GM12878 (cell line): ENCODE results near the gene PTCRA. TPM values are rescaled to one million over a fixed set of nuclear protein-coding genes. Genes with fewer than 3 reads are reported as not detected.

Experiments used
- ATAC-seq: fragments of 200-7000 bp; cut with Tn5 transposase; 3 replicates; pipeline ENCODE4 v1.9.1; 2020; ENCODE audit warnings: mild to moderate bottlenecking, moderate library complexity
- BruUV-seq: library from RNA; stranded (reverse); fragments of 400-500 nt; replicated peaks from 2 replicates; lab custom pipeline; 2021; lab: Mats Ljungman, UMichigan
- CTCF ChIA-PET: fragments of 300-600 bp; sonication (Branson Sonifier 250); formaldehyde crosslinking; extraction: SDS; loops from one replicate; lab custom pipeline; 2021; ENCODE audit warnings: inconsistent platforms; lab: Yijun Ruan, JAX
- POLR2A ChIA-PET: fragments of 350-600 bp; formaldehyde crosslinking; extraction: SDS; loops from one replicate; lab custom pipeline; 2021; ENCODE audit warnings: inconsistent platforms; lab: Charles Lee
- RAD21 ChIA-PET: fragments of 300-600 bp; sonication (Branson Sonifier 250); formaldehyde crosslinking; loops from one replicate; lab custom pipeline; 2023; ENCODE audit warnings: antibody characterized with exemption; ENCODE audit not compliant: unreplicated experiment; lab: Charles Lee
- SMC1A ChIA-PET: fragments of 300-600 bp; sonication (Branson Sonifier 250); formaldehyde crosslinking; loops from one replicate; lab custom pipeline; 2023; ENCODE audit not compliant: unreplicated experiment, uncharacterized antibody; lab: Charles Lee
- DNase-seq: peaks from one replicate; pipeline ENCODE4 v3.0.0-alpha.2; 2011; ENCODE audit warnings: low read depth, low spot score
- FAIRE-seq: peaks from 3 replicates; lab custom pipeline; 2011; peaks lifted over from hg19 to GRCh38; lab: Jason Lieb, UNC
- H2AFZ ChIP-seq: 2 replicates; pipeline ENCODE4 v1.6.0; 2011; ENCODE audit warnings: low read depth, low read length, control low read depth; ENCODE audit not compliant: control insufficient read depth
- H3K27ac ChIP-seq: 2 replicates; pipeline ENCODE4 v1.5.1; 2011; ENCODE audit warnings: control low read depth; ENCODE audit not compliant: control insufficient read depth, insufficient read depth
- H3K27me3 ChIP-seq, 2 experiments: replicated peaks in 1 of 2; 2 replicates each; pipeline versions ENCODE4 v1.6.0 to v1.6.1; 2011; ENCODE audit warnings: low read length in 1 of 2; ENCODE audit not compliant: control insufficient read depth in 2 of 2, insufficient read depth in 2 of 2
- H3K36me3 ChIP-seq, 2 experiments: 2 replicates each; pipeline ENCODE4 v1.5.1; 2011; ENCODE audit warnings: low read length in 1 of 2; ENCODE audit not compliant: control insufficient read depth in 2 of 2, insufficient read depth in 2 of 2
- H3K4me1 ChIP-seq: 2 replicates; pipeline ENCODE4 v1.6.1; 2011; ENCODE audit warnings: mild to moderate bottlenecking, low read length, moderate library complexity, mixed read lengths; ENCODE audit not compliant: control insufficient read depth, insufficient read depth
- H3K4me2 ChIP-seq: 2 replicates; pipeline ENCODE4 v1.6.0; 2011; ENCODE audit warnings: control low read depth; ENCODE audit not compliant: control insufficient read depth, insufficient read depth
- H3K4me3 ChIP-seq: fragments of 200-600 bp; sonication (generic); 2 replicates; pipeline ENCODE4 v1.5.1; 2016
- H3K79me2 ChIP-seq: 2 replicates; pipeline ENCODE4 v1.6.0; 2011; ENCODE audit warnings: low read length; ENCODE audit not compliant: control insufficient read depth, insufficient read depth
- H3K9ac ChIP-seq: 2 replicates; pipeline ENCODE4 v1.8.0; 2011; ENCODE audit warnings: low read length, control low read depth, mixed read lengths; ENCODE audit not compliant: control insufficient read depth, insufficient read depth
- H3K9me3 ChIP-seq: replicated peaks from 3 replicates; pipeline ENCODE4 v1.5.1; 2011; ENCODE audit warnings: mild to moderate bottlenecking, low read length; ENCODE audit not compliant: control insufficient read depth, insufficient read depth
- H4K20me1 ChIP-seq: 2 replicates; pipeline ENCODE4 v1.6.0; 2011; ENCODE audit not compliant: control insufficient read depth, insufficient read depth
- CBFB ChIP-seq: IDR thresholded peaks from 2 replicates; pipeline ENCODE4 v1.6.1; 2016; ENCODE audit warnings: antibody characterized with exemption, low read depth
- CHD4 ChIP-seq: fragments of 200-600 bp; sonication (generic); IDR thresholded peaks from 2 replicates; pipeline ENCODE4 v1.6.1; 2016; ENCODE audit warnings: mild to moderate bottlenecking
- ETV6 ChIP-seq, 2 experiments: fragments of 450-650 bp in 1 of 2; IDR thresholded peaks in 1 of 2; conservative IDR thresholded peaks in 1 of 2; 2 replicates each; pipeline ENCODE4 v1.6.1; 2014; ENCODE audit warnings: antibody characterized with exemption in 1 of 2, borderline replicate concordance in 1 of 2, low read depth in 1 of 2, mild to moderate bottlenecking in 1 of 2, moderate library complexity in 1 of 2
- GATAD2B ChIP-seq: fragments of 450-650 bp; conservative IDR thresholded peaks from 2 replicates; pipeline ENCODE4 v1.6.1; 2017; ENCODE audit warnings: low read depth, mild to moderate bottlenecking, moderate library complexity
- MEF2A ChIP-seq: IDR thresholded peaks from 2 replicates; pipeline ENCODE4 v1.6.1; 2011; ENCODE audit warnings: low read depth, mild to moderate bottlenecking, low read length, moderate library complexity; ENCODE audit not compliant: insufficient read depth
- MEF2B ChIP-seq: fragments of 450-650 bp; IDR thresholded peaks from 2 replicates; pipeline ENCODE4 v1.6.1; 2018; ENCODE audit warnings: mild to moderate bottlenecking, moderate library complexity; ENCODE audit not compliant: partially characterized antibody, poor library complexity, severe bottlenecking
- MYB ChIP-seq: fragments of 150-350 bp; IDR thresholded peaks from 2 replicates; pipeline ENCODE4 v1.6.1; 2014; ENCODE audit warnings: mild to moderate bottlenecking, low read depth, low read length, borderline replicate concordance
- MYC ChIP-seq: IDR thresholded peaks from 2 replicates; pipeline ENCODE4 v1.6.1; 2011; ENCODE audit warnings: mild to moderate bottlenecking, low read length, moderate library complexity, inconsistent platforms; ENCODE audit not compliant: insufficient read depth, insufficient replicate concordance, insufficient read length, severe bottlenecking
- POU2F2 ChIP-seq: IDR thresholded peaks from 3 replicates; pipeline ENCODE4 v1.6.1; 2011; ENCODE audit warnings: low read depth, mild to moderate bottlenecking, low read length, borderline replicate concordance
- SIN3A ChIP-seq: IDR thresholded peaks from 2 replicates; pipeline ENCODE4 v1.6.1; 2012; ENCODE audit warnings: low read depth, low read length, improper control_type of control experiment
- SMAD1 ChIP-seq: fragments of 450-650 bp; IDR thresholded peaks from 2 replicates; pipeline ENCODE4 v1.6.1; 2018; ENCODE audit warnings: mild to moderate bottlenecking, low read depth; ENCODE audit not compliant: partially characterized antibody
- SREBF2 ChIP-seq: IDR thresholded peaks from 2 replicates; pipeline ENCODE4 v1.6.1; 2012; ENCODE audit warnings: mild to moderate bottlenecking, low read length
- STAT3 ChIP-seq: IDR thresholded peaks from 2 replicates; pipeline ENCODE4 v1.6.1; 2011; ENCODE audit warnings: low read depth, low read length, improper control_type of control experiment
- SUZ12 ChIP-seq: fragments of 200-600 bp; sonication (generic); IDR thresholded peaks from one replicate; pipeline ENCODE4 v1.6.1; 2018; ENCODE audit warnings: antibody characterized with exemption, mild to moderate bottlenecking; ENCODE audit not compliant: unreplicated experiment
- WGBS: methylation state at CpG from one replicate; pipeline ENCODE4 v1.1.6; 2016; ENCODE audit warnings: low lambda C conversion rate; ENCODE audit not compliant: insufficient replicate concordance, insufficient coverage; ENCODE audit errors: missing lambda C conversion rate; 5-methylcytosine and 5-hydroxymethylcytosine counted together
- in situ Hi-C: fragments of 300-500 bp; cut with MboI; formaldehyde crosslinking; loops from 9 replicates; pipeline ENCODE4 v1.14.3; 2018; ENCODE audit warnings: mixed read lengths
- intact Hi-C: fragments of 100-400 bp; cut with micrococcal nuclease; formaldehyde crosslinking; loops from one replicate; pipeline ENCODE4 v1.14.2; 2022; ENCODE audit not compliant: unreplicated experiment
- polyA plus RNA-seq, 11 experiments: library from polyadenylated mRNA; depleted of rRNA in 4 of 11; unstranded in 6 of 11; stranded (reverse) in 5 of 11; fragments of >200 nt; fragmentation: Nextera tagmentation in 4 of 11; fragmentation: Illumina TruSeq in 1 of 11; extraction: Ambion mirVana in 4 of 11; extraction: Trizol in 1 of 11; gene quantifications; 1 replicate in 1 of 11; 2 replicates in 10 of 11; pipeline versions ENCODE4 v1.2.1 to v1.2.3, GENCODE V29; 2011 to 2016; ENCODE audit warnings: inconsistent platforms in 2 of 11, missing spikeins in 2 of 11, low read depth in 1 of 11
- total RNA-seq, 4 experiments: library from RNA; depleted of rRNA in 3 of 4; stranded (reverse); fragments of >200 nt in 3 of 4; fragmentation: Illumina TruSeq in 1 of 4; extraction: Trizol in 1 of 4; gene quantifications; 2 replicates each; pipeline versions ENCODE4 v1.2.1 to v1.2.3, GENCODE V29; 2013 to 2021
- TF ChIP-seq, protein P1 (sequence below): fragments of 450-650 bp; IDR thresholded peaks from 2 replicates; pipeline ENCODE4 v1.6.1; 2018; ENCODE audit warnings: mild to moderate bottlenecking, low read depth, moderate library complexity; ENCODE audit not compliant: partially characterized antibody
- TF ChIP-seq, protein P2 (sequence below): IDR thresholded peaks from 2 replicates; pipeline ENCODE4 v1.6.1; 2012; ENCODE audit warnings: low read depth, low read length, improper control_type of control experiment

Gene PTCRA
- total and polyA plus RNA-seq, 10 of the 15 experiments (the other 5 are each of a cell fraction or from before 2014, with no cell fraction given) = 0.10 to 1.1 (median 0.19) TPM; not detected in 4

DNA sequence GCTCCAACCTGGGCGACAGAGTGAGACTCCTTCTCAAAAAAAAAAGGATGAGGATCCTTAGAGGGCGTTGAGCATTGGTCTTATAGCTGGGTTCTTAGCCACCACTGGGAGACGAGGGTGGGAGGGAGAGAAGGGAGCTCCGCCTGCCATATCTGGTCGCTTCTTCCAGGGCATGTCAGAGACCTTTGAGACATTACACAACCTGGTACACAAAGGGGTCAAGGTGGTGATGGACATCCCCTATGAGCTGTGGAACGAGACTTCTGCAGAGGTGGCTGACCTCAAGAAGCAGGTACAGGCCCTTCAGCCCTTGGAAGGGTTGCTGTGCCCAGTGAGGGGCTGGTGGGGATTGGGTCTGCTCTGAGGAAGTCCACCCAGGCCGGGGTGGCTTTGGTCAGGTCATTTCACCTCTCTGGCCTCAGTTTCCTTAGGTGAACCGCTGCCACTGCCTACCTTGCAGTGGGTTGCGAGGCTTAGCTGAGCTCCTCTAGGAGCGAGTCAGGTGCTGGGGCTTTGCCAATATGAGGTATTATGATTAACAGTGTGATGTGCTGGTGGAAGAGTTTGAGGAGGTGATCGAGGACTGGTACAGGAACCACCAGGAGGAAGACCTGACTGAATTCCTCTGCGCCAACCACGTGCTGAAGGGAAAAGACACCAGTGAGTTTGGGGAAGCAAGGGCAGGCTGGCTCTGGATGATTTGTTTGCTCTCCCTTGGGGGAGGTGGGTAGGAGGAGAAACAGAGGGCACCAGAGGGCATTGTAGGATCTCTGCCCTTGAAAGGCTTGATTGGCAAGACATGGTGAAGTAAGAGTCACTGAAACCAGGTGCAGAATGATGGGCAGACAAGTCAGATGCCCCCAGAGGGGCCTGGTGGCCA is 21.9 kb downstream of the PTCRA start:
- FAIRE-seq (no peak), DNase-seq (no peak), ATAC-seq (no peak)
- ChIA-PET RAD21 (interaction anchor here (0.9 kb wide), 1 partner anchor 41 kb away, joined by 3 read pairs; the partner anchor contains the start of gene PEX6), POLR2A (interaction anchor here (0.6 kb wide), 1 partner anchor 253 kb away, joined by 7 read pairs; no protein-coding TSS in a partner anchor), CTCF (interaction anchor here (0.6 to 1.2 kb wide), 2 partner anchors 206 to 833 kb away, joined by 3 read pairs; no protein-coding TSS in a partner anchor), SMC1A (interaction anchor here (0.5 to 2.0 kb wide), 3 partner anchors 33 to 64 kb away, joined by 3 to 5 read pairs (median 3); partner anchors contain the start of gene PEX6)
- in situ Hi-C loops (no loop called here), intact Hi-C loops (no loop called here)
- no peak overlapping the region for H3K27ac ChIP-seq
- peaks cover 41 to 50% of the 10 kb centered on the region in 2 experiments for H3K36me3 ChIP-seq
- peaks cover 27% of the 10 kb centered on the region for H3K79me2 ChIP-seq
- peaks cover 24% of the 10 kb centered on the region for H3K4me1 ChIP-seq
- no peak overlapping the region for H3K4me3 ChIP-seq
- H2AFZ ChIP-seq = no peak overlapping the region
- peaks cover 12% of the 10 kb centered on the region for H4K20me1 ChIP-seq
- H3K9ac ChIP-seq = no peak overlapping the region
- no peaks in the 10 kb centered on the region for H3K27me3 ChIP-seq
- no peak overlapping the region for H3K4me2 ChIP-seq
- TSS peak; percentile 2 for BruUV-seq
- no peak for TF ChIP-seq CBFB
- TF ChIP-seq SUZ12 = no peak
- TF ChIP-seq MEF2A = no peak
- no peak for TF ChIP-seq CHD4
- no peak for TF ChIP-seq ETV6 (conservative IDR thresholded peaks at IDR 0.05 in 1 of 2, IDR thresholded peaks at IDR 0.05 in 1 of 2; ENCODE audit: borderline replicate concordance in 1 of 2, low read depth in 1 of 2)
- no peak for TF ChIP-seq SMAD1
- TF ChIP-seq, protein P1, sequence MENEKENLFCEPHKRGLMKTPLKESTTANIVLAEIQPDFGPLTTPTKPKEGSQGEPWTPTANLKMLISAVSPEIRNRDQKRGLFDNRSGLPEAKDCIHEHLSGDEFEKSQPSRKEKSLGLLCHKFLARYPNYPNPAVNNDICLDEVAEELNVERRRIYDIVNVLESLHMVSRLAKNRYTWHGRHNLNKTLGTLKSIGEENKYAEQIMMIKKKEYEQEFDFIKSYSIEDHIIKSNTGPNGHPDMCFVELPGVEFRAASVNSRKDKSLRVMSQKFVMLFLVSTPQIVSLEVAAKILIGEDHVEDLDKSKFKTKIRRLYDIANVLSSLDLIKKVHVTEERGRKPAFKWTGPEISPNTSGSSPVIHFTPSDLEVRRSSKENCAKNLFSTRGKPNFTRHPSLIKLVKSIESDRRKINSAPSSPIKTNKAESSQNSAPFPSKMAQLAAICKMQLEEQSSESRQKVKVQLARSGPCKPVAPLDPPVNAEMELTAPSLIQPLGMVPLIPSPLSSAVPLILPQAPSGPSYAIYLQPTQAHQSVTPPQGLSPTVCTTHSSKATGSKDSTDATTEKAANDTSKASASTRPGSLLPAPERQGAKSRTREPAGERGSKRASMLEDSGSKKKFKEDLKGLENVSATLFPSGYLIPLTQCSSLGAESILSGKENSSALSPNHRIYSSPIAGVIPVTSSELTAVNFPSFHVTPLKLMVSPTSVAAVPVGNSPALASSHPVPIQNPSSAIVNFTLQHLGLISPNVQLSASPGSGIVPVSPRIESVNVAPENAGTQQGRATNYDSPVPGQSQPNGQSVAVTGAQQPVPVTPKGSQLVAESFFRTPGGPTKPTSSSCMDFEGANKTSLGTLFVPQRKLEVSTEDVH = no peak
- no peak for TF ChIP-seq GATAD2B
- no peak for TF ChIP-seq MYC
- TF ChIP-seq SREBF2 = no peak
- TF ChIP-seq, protein P2, sequence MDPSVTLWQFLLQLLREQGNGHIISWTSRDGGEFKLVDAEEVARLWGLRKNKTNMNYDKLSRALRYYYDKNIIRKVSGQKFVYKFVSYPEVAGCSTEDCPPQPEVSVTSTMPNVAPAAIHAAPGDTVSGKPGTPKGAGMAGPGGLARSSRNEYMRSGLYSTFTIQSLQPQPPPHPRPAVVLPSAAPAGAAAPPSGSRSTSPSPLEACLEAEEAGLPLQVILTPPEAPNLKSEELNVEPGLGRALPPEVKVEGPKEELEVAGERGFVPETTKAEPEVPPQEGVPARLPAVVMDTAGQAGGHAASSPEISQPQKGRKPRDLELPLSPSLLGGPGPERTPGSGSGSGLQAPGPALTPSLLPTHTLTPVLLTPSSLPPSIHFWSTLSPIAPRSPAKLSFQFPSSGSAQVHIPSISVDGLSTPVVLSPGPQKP = no peak
- TF ChIP-seq POU2F2 = no peak
- TF ChIP-seq SIN3A = no peak
- no peak for TF ChIP-seq MYB
- no peak for TF ChIP-seq MEF2B
- no peak for TF ChIP-seq STAT3
- WGBS = 90% methylated on average over 13 of the region's 13 CpGs
- no peaks in the 10 kb centered on the region for H3K9me3 ChIP-seq
